Heart left ventricle (tissue), 16 donors: ENCODE data around the gene TENT4B. TPM values are rescaled to one million over a fixed set of nuclear protein-coding genes. Genes with fewer than 3 reads are reported as not detected.

Experiments
- ATAC-seq, 4 donors: fragments of 200-7000 bp; cut with Tn5 transposase; one replicate each; pipeline ENCODE4 v1.9.1; 2020 to 2022; ENCODE audit warnings: moderate library complexity in 4 of 4, mild to moderate bottlenecking in 3 of 4, moderate number of reproducible peaks in 1 of 4
- DNase-seq, 5 donors: peaks; one replicate each; pipeline ENCODE4 v3.0.0-alpha.2; 2020
- H3K27ac ChIP-seq, 12 donors: fragments of 200-600 bp; sonication (generic) in 4 of 12; one replicate each; pipeline versions ENCODE4 v1.5.0 to v1.8.0; 2016 to 2022; ENCODE audit warnings: mild to moderate bottlenecking in 2 of 12
- H3K27me3 ChIP-seq, 9 donors: fragments of 200-600 bp; sonication (generic) in 2 of 9; one replicate each; pipeline versions ENCODE4 v1.5.1 to v1.8.0; 2016 to 2022; ENCODE audit warnings: mild to moderate bottlenecking in 3 of 9
- H3K36me3 ChIP-seq, 9 donors: fragments of 200-600 bp; sonication (generic) in 2 of 9; one replicate each; pipeline versions ENCODE4 v1.5.0 to v1.8.0; 2018 to 2022; ENCODE audit warnings: mild to moderate bottlenecking in 2 of 9
- H3K4me1 ChIP-seq, 12 donors: fragments of 200-600 bp; sonication (generic) in 4 of 12; one replicate each; pipeline versions ENCODE4 v1.5.0 to v1.8.0; 2016 to 2022; ENCODE audit warnings: mild to moderate bottlenecking in 3 of 12
- H3K4me3 ChIP-seq, 12 donors: fragments of 200-600 bp; sonication (generic) in 4 of 12; one replicate each; pipeline versions ENCODE4 v1.5.0 to v1.8.0; 2017 to 2022; ENCODE audit warnings: mild to moderate bottlenecking in 9 of 12, moderate library complexity in 4 of 12
- H3K9me3 ChIP-seq, 12 donors: fragments of 200-600 bp; sonication (generic) in 4 of 12; one replicate each; pipeline versions ENCODE4 v1.5.0 to v1.8.0; 2016 to 2022; ENCODE audit warnings: mild to moderate bottlenecking in 1 of 12
- CTCF ChIP-seq, 12 donors: fragments of 200-600 bp; sonication (generic) in 4 of 12; IDR thresholded peaks; one replicate each; pipeline versions ENCODE4 v1.5.0 to v1.8.0; 2018 to 2022; ENCODE audit warnings: antibody characterized with exemption in 12 of 12, mild to moderate bottlenecking in 5 of 12
- POLR2A ChIP-seq, 2 donors: fragments of 450-650 bp; IDR thresholded peaks; one replicate each; pipeline ENCODE4 v1.6.1; 2017; ENCODE audit warnings: antibody characterized with exemption in 2 of 2, mild to moderate bottlenecking in 2 of 2, moderate library complexity in 2 of 2
- WGBS, 4 donors: extraction: QIAGEN DNeasy Blood & Tissue Kit in 2 of 4; methylation state at CpG; one replicate each; pipeline versions ENCODE4 v1.1.5 to v1.1.7; 2013 to 2018; 5-methylcytosine and 5-hydroxymethylcytosine counted together
- intact Hi-C, 10 donors: fragments of 100-400 bp; cut with DNase I; formaldehyde crosslinking; loops; one replicate each; pipeline versions ENCODE4 v1.11.1 to v1.14.2; 2022
- polyA plus RNA-seq, 2 donors: library from polyadenylated mRNA; stranded (reverse); fragments of 200-250 nt; gene quantifications; one replicate each; pipeline ENCODE4 v1.2.3, GENCODE V29; 2013
- total RNA-seq, 9 donors: library from RNA; depleted of rRNA in 2 of 9; stranded (reverse); fragments of >200 nt in 2 of 9; fragmentation: NEBNext Ultra II Directional in 3 of 9; extraction: Animal tissue kit (Norgen Biotek cat#: 25700) in 3 of 9; gene quantifications; one replicate each; pipeline versions ENCODE4 v1.1.0 to v1.2.4, GENCODE V29; 2016 to 2023
- donor health status: ischemic (EF 13 %, LVEDD 7.1; RV severe dilation, severe dysfunction).
- donor health status: healthy with polysubstance abuse.
- donor health status: DM: no; HTN: yes; CAD: no.
- donor health status: DM: no; HTN: no; CAD: no.
- donor health status: ischemic (EF 25% LVEDD 6.9; RV normal size, moderate dysfunction).
- donor health status: ischemic (EF 25% LVEDD 5.7; RV mildly dilated, moderate dysfunction).
- donor health status: healthy.
- donor health status: DM: yes; HTN: yes; CAD: no.
- donor health status: ischemic (EF 35%, LVEDD 5.7; RV mildly dilated, moderate dysfunction).
- donor health status: nonischemic (EF 11% LVEDD 7.7; RV severe dilation, severe dysfunction).
- donor health status: DM: yes; HTN: yes; CAD: no.
- donor health status: PGD.
- donor health status: ischemic (EF 29% LVEDD 5.4; RV normal size, mild dysfunction).
- donor health status: nonischemic (EF 23%, LVEDD 6.1; RV moderate dilation, normal function).

Gene TENT4B
- total and polyA plus RNA-seq, 11 donors = 2.2 to 8.8 (median 6.5) TPM

GRCh38 chr16:50178491-50178941, 25.4 kb downstream of the TENT4B start:
- peaks cover 0 to 13% (median 0%) of the 10 kb centered on the region in 12 donors for H3K9me3 ChIP-seq
- no peak for DNase-seq
- no peak for ATAC-seq
- WGBS, 4 donors = 70 to 80% (median 77%) methylated on average over 1 of the region's 1 CpG
- peaks cover 0 to 7% (median 0%) of the 10 kb centered on the region in 9 donors for H3K36me3 ChIP-seq
- H3K27ac ChIP-seq = no peak overlapping the region
- intact Hi-C loops = no loop called here
- H3K27me3 ChIP-seq = no peaks in the 10 kb centered on the region
- peaks cover 0 to 19% (median 0%) of the 10 kb centered on the region in 12 donors for H3K4me1 ChIP-seq
- no peak overlapping the region for H3K4me3 ChIP-seq
- TF ChIP-seq CTCF (IDR thresholded peaks at IDR 0.05) (no peak), POLR2A (IDR thresholded peaks at IDR 0.05) (no peak)

GRCh38 chr16:50182441-50182840, 29.3 kb downstream of the TENT4B start:
- peaks cover 0 to under 1% (median 0%) of the 10 kb centered on the region in 9 donors for H3K36me3 ChIP-seq
- intact Hi-C loops = no loop called here
- TF ChIP-seq POLR2A (IDR thresholded peaks at IDR 0.05) (no peak), CTCF (IDR thresholded peaks at IDR 0.05) (no peak)
- peak overlapping the region in 1 of 12 donors; percentile 2 for H3K27ac ChIP-seq
- no peak overlapping the region for H3K4me3 ChIP-seq
- no peak for DNase-seq
- H3K9me3 ChIP-seq = peaks cover 0 to 4% (median 0%) of the 10 kb centered on the region in 12 donors
- ATAC-seq = no peak
- no peaks in the 10 kb centered on the region for H3K27me3 ChIP-seq
- H3K4me1 ChIP-seq = peaks cover 0 to 31% (median 7%) of the 10 kb centered on the region in 12 donors

DNA sequence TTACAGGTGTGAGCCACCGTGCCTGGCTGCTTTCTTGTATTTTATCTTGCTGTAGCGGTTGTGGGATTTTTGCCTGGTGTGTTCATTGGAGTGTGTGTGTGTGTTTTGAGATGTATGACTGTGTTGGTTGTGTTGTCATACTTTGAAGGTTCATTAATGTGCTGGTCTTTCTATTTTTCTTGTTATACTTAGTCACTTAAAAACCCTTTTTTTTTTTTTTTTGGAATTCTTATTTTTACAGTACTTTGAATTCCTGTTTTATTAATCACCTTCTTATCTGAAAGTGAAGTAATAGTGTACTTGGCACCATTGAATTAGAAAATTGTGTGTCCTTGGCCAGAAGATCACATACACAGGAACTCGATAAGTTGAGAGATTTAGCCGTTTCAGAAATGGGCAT, 30.2 kb downstream of the TENT4B start:
- no peak overlapping the region for H3K4me3 ChIP-seq
- TF ChIP-seq POLR2A (IDR thresholded peaks at IDR 0.05) (no peak), CTCF (IDR thresholded peaks at IDR 0.05) (no peak)
- peak in 1 of 4 donors; percentile 26 for ATAC-seq
- H3K27me3 ChIP-seq = no peaks in the 10 kb centered on the region
- no peak for DNase-seq
- H3K36me3 ChIP-seq = no peaks in the 10 kb centered on the region
- no peak overlapping the region for H3K27ac ChIP-seq
- WGBS, 4 donors = 63 to 80% (median 76%) methylated on average over 4 of the region's 4 CpGs
- peaks cover 0 to 31% (median 7%) of the 10 kb centered on the region in 12 donors for H3K4me1 ChIP-seq
- intact Hi-C loops = no loop called here
- H3K9me3 ChIP-seq = no peaks in the 10 kb centered on the region

DNA sequence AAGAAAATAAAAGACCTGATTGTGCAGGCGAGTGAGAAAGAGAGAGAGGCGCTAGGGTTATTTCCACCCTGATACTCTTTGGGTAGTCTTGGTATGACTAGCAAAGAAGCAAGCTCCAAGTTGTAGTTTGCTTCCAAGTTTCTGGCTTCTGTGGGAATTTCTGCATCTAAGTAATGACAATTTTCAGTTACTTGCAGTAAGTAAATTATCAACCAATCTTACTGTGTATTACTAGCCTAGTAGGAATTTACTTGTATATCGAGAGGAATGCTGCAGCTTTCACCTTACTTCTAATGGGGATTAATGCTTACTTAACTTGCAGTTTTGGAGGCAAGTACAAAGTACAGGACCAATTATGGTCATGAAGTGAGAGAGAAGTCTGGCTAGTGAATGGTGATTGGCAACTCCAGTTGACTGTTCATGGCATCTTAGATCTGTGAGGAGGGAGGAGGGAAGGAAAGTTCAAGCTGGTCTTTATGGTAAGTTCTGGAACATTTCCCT, 31.9 kb downstream of the TENT4B start:
- H3K4me1 ChIP-seq = peaks cover 0 to 45% (median 14%) of the 10 kb centered on the region in 12 donors
- H3K9me3 ChIP-seq = no peaks in the 10 kb centered on the region
- no peaks in the 10 kb centered on the region for H3K36me3 ChIP-seq
- DNase-seq (no peak), ATAC-seq (no peak)
- H3K27ac ChIP-seq = peak overlapping the region in 1 of 12 donors; percentile 45
- intact Hi-C loops = no loop called here
- no peak overlapping the region for H3K4me3 ChIP-seq
- WGBS, 4 donors = 79 to 85% (median 81%) methylated on average over 3 of the region's 3 CpGs
- no peak for TF ChIP-seq CTCF (IDR thresholded peaks at IDR 0.05)
- no peak for TF ChIP-seq POLR2A (IDR thresholded peaks at IDR 0.05)
- H3K27me3 ChIP-seq = no peaks in the 10 kb centered on the region
